OCI-LY1 (cell line): ENCODE measurements around the gene TBC1D9B.

Source experiments
- H2AFZ ChIP-seq: fragments of 200-600 bp; sonication (generic), shearing (Covaris generic); 2 replicates; pipeline ENCODE4 v1.6.0; 2014; ENCODE audit warnings: antibody characterized with exemption, mild to moderate bottlenecking, low read length
- H3F3A ChIP-seq: fragments of 200-600 bp; sonication (generic), shearing (Covaris generic); 2 replicates; pipeline ENCODE4 v1.6.0; 2014; ENCODE audit warnings: mild to moderate bottlenecking, antibody characterized with exemption, low read length, moderate library complexity; ENCODE audit not compliant: insufficient read depth
- H3K27ac ChIP-seq: fragments of 200-600 bp; sonication (generic); 2 replicates; pipeline ENCODE4 v1.5.1; 2014; ENCODE audit warnings: low read length, mixed run types, mild to moderate bottlenecking, low read depth; ENCODE audit not compliant: poor library complexity, severe bottlenecking
- H3K27me3 ChIP-seq: fragments of 200-600 bp; sonication (generic); 2 replicates; pipeline ENCODE4 v1.6.0; 2014; ENCODE audit warnings: antibody characterized with exemption, mild to moderate bottlenecking, low read length, moderate library complexity; ENCODE audit not compliant: insufficient read depth
- H3K36me3 ChIP-seq: fragments of 200-600 bp; sonication (generic); 2 replicates; pipeline ENCODE4 v1.6.1; 2014; ENCODE audit warnings: mild to moderate bottlenecking, antibody characterized with exemption, low read length, moderate library complexity, mixed read lengths; ENCODE audit not compliant: insufficient read depth
- H3K4me1 ChIP-seq: fragments of 200-600 bp; sonication (generic); 2 replicates; pipeline ENCODE4 v1.5.1; 2014; ENCODE audit warnings: mild to moderate bottlenecking, low read length, moderate library complexity; ENCODE audit not compliant: insufficient read depth, severe bottlenecking
- H3K4me2 ChIP-seq: fragments of 200-600 bp; sonication (generic), shearing (Covaris generic); 2 replicates; pipeline ENCODE4 v1.6.1; 2014; ENCODE audit warnings: low read length
- H3K4me3 ChIP-seq: fragments of 200-600 bp; sonication (generic); 2 replicates; pipeline ENCODE4 v1.5.1; 2014; ENCODE audit warnings: low read length, low read depth, mild to moderate bottlenecking, mixed read lengths; ENCODE audit not compliant: poor library complexity, severe bottlenecking
- H3K79me2 ChIP-seq: fragments of 200-600 bp; shearing (Covaris generic); 2 replicates; pipeline ENCODE4 v1.6.1; 2016; ENCODE audit warnings: mixed run types, low read length, mixed read lengths; ENCODE audit not compliant: insufficient read depth
- H3K9ac ChIP-seq: fragments of 200-600 bp; sonication (generic), shearing (Covaris generic); 2 replicates; pipeline ENCODE4 v1.6.1; 2014; ENCODE audit warnings: mild to moderate bottlenecking, low read length, mixed read lengths
- H3K9me2 ChIP-seq: fragments of 200-600 bp; sonication (generic), shearing (Covaris generic); 2 replicates; pipeline ENCODE4 v1.6.1; 2014; ENCODE audit warnings: low read depth, mild to moderate bottlenecking, low read length, mixed read lengths
- H3K9me3 ChIP-seq: fragments of 200-600 bp; shearing (Covaris generic); 2 replicates; pipeline ENCODE4 v1.6.1; 2014; ENCODE audit warnings: low read length, mixed read lengths
- H4K20me1 ChIP-seq: fragments of 200-600 bp; sonication (generic), shearing (Covaris generic); 2 replicates; pipeline ENCODE4 v1.6.0; 2016; ENCODE audit warnings: mild to moderate bottlenecking, low read length; ENCODE audit not compliant: insufficient read depth
- EZH2 ChIP-seq: fragments of 200-600 bp; sonication (generic), shearing (Covaris generic); IDR thresholded peaks from 2 replicates; pipeline ENCODE4 v1.8.0; 2017; ENCODE audit warnings: borderline replicate concordance, mixed run types, mild to moderate bottlenecking, antibody characterized with exemption, low read length, moderate library complexity, mixed read lengths
- TF ChIP-seq, protein P1 (sequence below): fragments of 200-600 bp; sonication (generic), shearing (Covaris generic); IDR thresholded peaks from 2 replicates; pipeline ENCODE4 v1.5.1; 2017; ENCODE audit warnings: mild to moderate bottlenecking, antibody characterized with exemption, low read length, moderate library complexity, mixed read lengths

The TBC1D9B gene

GRCh38 chr5:179817890-179818745 lies 89.6 kb downstream of the TBC1D9B start:
- no peaks in the 10 kb centered on the region for H4K20me1 ChIP-seq
- no peak overlapping the region for H3K27ac ChIP-seq
- H3K79me2 ChIP-seq, result peaks cover 10% of the 10 kb centered on the region; the same call in 1 of the 2 replicates
- peak overlapping the region; percentile 88 for H3K4me3 ChIP-seq
- peaks cover 45% of the 10 kb centered on the region for H3K4me1 ChIP-seq
- no peaks in the 10 kb centered on the region for H3K27me3 ChIP-seq
- no peaks in the 10 kb centered on the region for H3F3A ChIP-seq
- TF ChIP-seq, protein P1, sequence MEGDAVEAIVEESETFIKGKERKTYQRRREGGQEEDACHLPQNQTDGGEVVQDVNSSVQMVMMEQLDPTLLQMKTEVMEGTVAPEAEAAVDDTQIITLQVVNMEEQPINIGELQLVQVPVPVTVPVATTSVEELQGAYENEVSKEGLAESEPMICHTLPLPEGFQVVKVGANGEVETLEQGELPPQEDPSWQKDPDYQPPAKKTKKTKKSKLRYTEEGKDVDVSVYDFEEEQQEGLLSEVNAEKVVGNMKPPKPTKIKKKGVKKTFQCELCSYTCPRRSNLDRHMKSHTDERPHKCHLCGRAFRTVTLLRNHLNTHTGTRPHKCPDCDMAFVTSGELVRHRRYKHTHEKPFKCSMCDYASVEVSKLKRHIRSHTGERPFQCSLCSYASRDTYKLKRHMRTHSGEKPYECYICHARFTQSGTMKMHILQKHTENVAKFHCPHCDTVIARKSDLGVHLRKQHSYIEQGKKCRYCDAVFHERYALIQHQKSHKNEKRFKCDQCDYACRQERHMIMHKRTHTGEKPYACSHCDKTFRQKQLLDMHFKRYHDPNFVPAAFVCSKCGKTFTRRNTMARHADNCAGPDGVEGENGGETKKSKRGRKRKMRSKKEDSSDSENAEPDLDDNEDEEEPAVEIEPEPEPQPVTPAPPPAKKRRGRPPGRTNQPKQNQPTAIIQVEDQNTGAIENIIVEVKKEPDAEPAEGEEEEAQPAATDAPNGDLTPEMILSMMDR, result no peak
- no peak for TF ChIP-seq EZH2
- peaks cover 12% of the 10 kb centered on the region for H3K36me3 ChIP-seq
- H3K9ac ChIP-seq, result peak overlapping the region; percentile 82; the same call in 1 of the 2 replicates
- no peaks in the 10 kb centered on the region for H3K9me2 ChIP-seq
- H2AFZ ChIP-seq, result no peak overlapping the region; the same call in 1 of the 2 replicates
- no peaks in the 10 kb centered on the region for H3K9me3 ChIP-seq
- H3K4me2 ChIP-seq, result peak overlapping the region; percentile 77

DNA sequence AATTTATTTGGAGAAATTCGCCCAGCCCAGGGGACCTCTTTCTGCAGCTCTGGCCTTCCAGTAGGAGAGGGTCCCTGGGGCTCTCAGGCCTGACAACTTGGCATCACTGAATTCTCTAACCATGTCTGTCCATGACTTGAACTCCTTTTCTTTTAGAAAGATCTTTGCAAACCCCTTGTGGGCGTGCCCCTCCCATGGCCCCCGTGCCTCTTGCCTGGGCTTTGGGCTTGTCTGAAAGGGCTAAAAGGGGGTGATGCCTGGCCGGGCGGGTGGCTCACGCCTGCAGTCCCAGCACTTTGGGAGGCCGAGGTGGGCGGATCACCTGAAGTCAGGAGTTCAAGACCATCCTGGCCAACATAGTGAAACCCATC lies 90.2 kb downstream of the TBC1D9B start:
- H3F3A ChIP-seq, result no peaks in the 10 kb centered on the region
- no peak overlapping the region for H2AFZ ChIP-seq
- H3K9me3 ChIP-seq, result no peaks in the 10 kb centered on the region
- no peaks in the 10 kb centered on the region for H3K27me3 ChIP-seq
- TF ChIP-seq, protein P1, result no peak
- no peak for TF ChIP-seq EZH2
- peak overlapping the region; percentile 31; the same call in 1 of the 2 replicates for H3K4me2 ChIP-seq
- H3K27ac ChIP-seq, result no peak overlapping the region
- H3K4me3 ChIP-seq, result no peak overlapping the region
- peaks cover 7% of the 10 kb centered on the region for H3K36me3 ChIP-seq
- H3K9me2 ChIP-seq, result no peaks in the 10 kb centered on the region
- peaks cover 6% of the 10 kb centered on the region; the same call in 1 of the 2 replicates for H3K79me2 ChIP-seq
- no peaks in the 10 kb centered on the region for H4K20me1 ChIP-seq
- H3K4me1 ChIP-seq, result peaks cover 41% of the 10 kb centered on the region
- no peak overlapping the region for H3K9ac ChIP-seq

- Histone ChIP-seq H3K4me1 (peaks cover 36% of the 10 kb centered on the region), H3K9me3 (no peaks in the 10 kb centered on the region), H3K9me2 (no peaks in the 10 kb centered on the region), H3F3A (no peaks in the 10 kb centered on the region), H3K4me3 (peak overlapping the region; percentile 23), H3K4me2 (peak overlapping the region; percentile 31; the same call in 1 of the 2 replicates), H3K27me3 (no peaks in the 10 kb centered on the region), H3K9ac (no peak overlapping the region), H4K20me1 (no peaks in the 10 kb centered on the region), H2AFZ (no peak overlapping the region), H3K27ac (no peak overlapping the region), H3K79me2 (peaks cover under 1% of the 10 kb centered on the region; the same call in 1 of the 2 replicates), H3K36me3 (peaks cover 7% of the 10 kb centered on the region)
- no peak for TF ChIP-seq EZH2
- TF ChIP-seq, protein P1, result no peak
These were observed 90.8 kb downstream of the TBC1D9B start for GRCh38 chr5:179816796-179817469.
